ENCODE data around the gene CHST11.

DNA sequence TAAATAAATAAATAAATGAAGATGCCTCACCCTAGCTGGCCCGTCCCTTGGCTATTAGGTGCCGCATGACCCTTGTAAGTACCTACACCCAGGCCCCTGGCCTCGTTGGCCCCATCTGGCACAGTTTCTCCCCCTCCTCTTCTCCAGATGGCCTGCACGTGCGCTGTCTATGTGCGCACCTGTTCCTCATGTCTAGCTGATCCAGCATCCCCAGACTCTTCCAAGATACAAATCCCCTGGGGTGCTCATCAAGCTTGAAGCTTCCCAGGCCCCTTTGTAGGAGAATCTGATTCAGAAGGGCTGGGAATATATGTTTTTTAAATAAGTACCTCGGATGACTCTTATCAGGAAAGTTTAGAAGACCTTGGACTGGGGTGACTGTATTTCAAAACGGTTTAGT lies 133.3 kb downstream of the CHST11 start:
- no peak for TF ChIP-seq EZH2 (IDR thresholded peaks at IDR 0.05; ENCODE audit: borderline replicate concordance, low read length)
- TF ChIP-seq, protein P1, sequence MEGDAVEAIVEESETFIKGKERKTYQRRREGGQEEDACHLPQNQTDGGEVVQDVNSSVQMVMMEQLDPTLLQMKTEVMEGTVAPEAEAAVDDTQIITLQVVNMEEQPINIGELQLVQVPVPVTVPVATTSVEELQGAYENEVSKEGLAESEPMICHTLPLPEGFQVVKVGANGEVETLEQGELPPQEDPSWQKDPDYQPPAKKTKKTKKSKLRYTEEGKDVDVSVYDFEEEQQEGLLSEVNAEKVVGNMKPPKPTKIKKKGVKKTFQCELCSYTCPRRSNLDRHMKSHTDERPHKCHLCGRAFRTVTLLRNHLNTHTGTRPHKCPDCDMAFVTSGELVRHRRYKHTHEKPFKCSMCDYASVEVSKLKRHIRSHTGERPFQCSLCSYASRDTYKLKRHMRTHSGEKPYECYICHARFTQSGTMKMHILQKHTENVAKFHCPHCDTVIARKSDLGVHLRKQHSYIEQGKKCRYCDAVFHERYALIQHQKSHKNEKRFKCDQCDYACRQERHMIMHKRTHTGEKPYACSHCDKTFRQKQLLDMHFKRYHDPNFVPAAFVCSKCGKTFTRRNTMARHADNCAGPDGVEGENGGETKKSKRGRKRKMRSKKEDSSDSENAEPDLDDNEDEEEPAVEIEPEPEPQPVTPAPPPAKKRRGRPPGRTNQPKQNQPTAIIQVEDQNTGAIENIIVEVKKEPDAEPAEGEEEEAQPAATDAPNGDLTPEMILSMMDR (conservative IDR thresholded peaks at IDR 0.05 in 1 of 2, IDR thresholded peaks at IDR 0.05 in 1 of 2; ENCODE audit: extremely low read depth in 1 of 2, insufficient read depth in 1 of 2, low read depth in 1 of 2, low read length in 2 of 2): no peak
